HG02885 (cell line): ENCODE data around the gene NOSIP.

Experiments
- ATAC-seq: cut with Tn5 transposase; IDR thresholded peaks from one replicate; pipeline ENCODE4 v1.9.1; 2021; ENCODE audit warnings: mild to moderate bottlenecking; ENCODE audit not compliant: unreplicated experiment, poor library complexity

NOSIP gene

DNA sequence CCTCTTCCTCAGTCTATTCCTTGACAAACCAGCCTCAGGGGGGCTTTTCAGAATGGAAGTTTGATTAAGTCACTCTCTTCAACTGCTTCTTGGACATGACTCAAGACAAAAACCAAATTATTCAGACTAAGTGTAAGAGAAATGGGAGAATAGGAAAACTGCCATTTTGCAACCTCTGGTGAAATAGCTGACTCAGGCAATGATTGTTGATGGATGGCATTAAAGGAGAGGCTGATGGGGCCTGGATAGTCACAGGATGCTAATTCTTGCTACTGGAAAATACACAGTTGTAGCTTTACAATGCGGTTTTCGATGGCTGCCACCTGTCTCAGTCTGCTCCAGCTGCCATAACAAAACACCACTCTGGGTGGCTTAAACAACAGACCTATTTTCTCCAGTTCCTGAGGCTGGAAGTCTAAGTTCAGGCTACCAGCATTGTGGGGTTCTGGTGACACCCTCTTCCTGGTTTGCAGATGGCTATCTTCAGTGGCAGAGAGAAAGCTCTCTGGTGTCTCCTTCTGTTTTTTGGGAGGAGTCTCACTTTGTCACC lies 6.1 kb downstream of the NOSIP start:
- ATAC-seq: no peak

DNA sequence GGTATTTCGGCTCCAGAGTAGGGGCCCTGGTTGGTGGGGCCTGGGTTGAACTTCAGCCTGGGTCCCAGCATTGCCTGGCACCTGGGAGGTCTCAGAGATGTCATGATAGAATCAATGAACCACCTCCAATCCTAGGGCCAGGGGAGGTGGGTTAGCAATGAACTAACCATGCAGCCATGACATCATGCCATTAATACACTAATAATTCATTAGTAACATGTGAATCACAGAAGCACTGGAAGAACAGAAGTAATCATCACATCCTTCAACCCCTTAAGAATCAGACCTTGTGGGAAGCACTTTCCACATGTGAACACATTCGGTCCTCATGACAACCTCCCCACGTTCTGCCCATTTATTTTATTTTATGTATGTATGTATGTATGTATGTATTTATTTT lies 6.9 kb downstream of the NOSIP start:
- no peak for ATAC-seq

DNA sequence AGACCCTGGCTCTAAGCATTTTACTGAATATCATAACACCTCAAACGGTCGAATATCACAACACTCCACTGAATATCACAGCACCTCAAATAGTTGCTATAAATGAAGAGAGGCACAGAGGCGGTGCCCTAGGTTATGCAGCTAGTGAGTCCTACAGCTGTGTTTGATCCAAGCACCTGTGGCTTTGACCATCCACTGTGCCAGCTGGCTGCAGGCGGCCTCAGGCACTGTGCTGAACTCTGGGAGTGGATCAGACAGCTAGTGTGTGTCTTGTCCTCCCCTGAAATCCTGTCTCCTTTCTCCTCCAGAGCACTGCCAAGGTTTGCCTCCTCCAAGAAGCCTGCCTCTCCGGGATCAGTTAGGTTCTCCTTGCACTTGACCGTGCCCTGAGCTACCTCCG lies 7.3 kb downstream of the NOSIP start:
- ATAC-seq: no peak

DNA sequence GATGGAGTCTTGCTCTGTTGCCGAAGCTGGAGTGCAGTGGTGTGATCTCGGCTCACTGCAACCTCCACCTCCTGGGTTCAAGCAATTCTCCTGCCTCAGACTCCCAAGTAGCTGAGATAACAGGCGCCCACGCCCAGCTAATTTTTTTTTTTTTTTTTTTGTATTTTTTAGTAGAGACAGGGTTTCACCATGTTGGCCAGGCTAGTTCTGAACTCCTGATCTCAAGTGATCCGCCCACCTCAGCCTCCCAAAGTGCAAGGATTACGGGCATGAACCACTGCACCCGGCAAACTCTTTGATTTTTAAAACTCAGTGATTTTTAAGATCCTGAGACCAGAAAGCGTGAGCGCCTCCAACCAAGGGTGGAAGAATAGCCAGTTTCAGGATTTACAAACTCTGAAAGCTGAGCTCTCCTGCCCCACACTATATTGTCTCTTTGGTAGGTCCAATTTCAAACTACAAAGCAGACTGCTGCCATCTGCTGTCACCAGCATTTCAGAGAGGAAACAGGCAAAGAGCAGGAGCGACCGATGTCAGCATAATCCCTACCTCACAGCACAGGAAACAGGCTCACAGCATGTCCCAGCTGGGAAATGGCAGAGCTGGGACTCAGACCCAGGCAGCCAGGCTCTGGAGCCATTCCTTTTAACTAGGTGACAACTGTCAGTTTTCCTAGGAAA lies 9.2 kb downstream of the NOSIP start:
- ATAC-seq: no peak

DNA sequence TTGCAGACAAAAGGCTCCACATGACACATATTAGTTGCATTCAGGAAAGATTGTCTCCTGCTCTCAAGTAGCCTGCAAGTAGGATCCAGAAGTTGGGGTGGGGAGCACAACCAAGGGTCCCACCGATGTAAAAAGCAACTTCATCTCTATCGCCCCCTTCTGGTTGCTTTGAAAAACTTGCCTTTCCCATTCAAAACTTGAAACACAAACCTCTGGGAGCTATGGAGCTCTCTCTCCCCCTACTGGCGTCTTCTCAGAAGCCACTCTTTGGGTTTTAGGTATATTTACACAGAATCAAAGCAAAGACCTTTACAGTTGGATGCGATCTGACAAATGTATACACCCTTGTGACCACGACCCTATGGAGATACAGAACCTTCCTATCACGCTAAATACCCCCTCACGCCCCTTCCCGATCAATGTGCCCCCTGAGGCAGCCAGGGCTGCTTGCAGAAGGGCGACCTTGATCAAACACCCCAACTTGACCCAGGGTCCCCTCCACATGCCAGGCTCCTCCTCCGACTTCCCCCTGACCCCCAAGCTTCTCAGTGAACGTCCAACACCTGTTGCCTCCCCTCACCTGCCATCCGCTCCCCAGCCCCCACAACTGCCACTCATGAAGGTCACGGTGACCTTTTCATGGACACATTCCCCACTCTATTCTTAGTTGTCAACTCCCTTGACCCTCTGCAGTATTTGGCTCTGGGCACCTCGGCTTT lies 10.1 kb downstream of the NOSIP start:
- no peak for ATAC-seq

DNA sequence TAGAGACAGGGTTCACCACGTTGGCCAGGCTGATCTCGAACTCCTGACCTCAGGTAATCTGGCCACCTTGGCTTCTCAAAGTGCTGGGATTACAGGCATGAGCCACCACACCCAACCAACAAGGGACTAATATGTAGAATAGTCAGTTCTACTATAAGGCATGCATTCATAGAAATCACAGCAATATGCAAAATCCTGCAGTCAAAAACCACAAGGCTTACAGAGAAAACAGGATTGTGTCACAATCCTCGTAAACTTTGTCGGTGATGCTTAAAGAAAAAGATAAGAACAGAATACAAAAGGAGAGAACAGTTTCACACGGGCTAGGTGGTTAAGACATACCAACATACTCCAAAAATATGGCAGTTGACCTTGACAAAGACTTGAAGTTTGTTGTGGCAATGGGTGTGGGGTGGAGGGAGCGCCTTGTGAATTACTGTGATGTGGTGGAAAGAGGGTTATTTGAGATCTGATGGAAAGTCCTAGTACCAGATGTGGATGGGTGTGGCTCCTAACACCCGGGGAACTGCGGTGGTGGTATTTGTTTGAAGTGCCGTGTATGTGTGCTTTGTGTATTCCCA lies 12.4 kb downstream of the NOSIP start:
- no peak for ATAC-seq

DNA sequence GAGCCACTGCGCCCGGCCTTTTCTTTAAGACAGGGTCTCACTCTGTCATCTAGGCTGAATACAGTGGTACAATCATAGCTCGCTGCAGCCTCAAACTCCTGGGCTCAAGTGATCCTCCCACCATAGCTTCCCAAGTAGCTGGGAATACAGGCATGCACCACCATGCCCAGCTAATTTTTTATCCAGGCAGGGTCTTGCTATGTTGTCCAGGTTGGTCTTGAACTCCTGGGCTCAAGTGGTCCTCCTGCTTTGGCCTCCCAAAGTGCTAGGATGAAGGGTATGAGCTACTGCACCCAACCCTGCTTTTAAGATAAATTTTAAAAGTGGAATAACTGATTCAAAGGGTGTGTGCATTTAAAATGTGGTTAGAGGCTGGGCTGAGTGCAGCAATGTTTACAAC lies 14.1 kb downstream of the NOSIP start:
- no peak for ATAC-seq

DNA sequence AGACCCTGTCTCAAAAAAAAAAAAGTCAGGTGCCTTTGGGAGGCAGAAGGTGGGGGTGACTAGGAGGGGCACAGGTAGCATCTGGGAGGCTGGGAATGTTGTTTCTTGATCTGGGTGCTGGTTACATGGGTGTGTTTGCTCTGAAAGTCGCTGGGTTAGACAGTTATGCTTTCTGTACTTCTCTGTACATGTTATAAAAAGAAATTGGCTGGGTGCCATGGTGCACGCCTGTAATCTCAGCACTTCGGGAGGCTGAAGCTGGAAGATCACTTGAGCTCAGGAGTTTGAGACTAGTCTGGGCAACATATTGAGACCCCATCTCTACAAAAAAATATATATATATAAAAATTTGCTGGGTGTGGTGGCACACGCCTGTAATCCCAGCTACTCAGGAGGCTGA lies 15.1 kb downstream of the NOSIP start:
- no peak for ATAC-seq

DNA sequence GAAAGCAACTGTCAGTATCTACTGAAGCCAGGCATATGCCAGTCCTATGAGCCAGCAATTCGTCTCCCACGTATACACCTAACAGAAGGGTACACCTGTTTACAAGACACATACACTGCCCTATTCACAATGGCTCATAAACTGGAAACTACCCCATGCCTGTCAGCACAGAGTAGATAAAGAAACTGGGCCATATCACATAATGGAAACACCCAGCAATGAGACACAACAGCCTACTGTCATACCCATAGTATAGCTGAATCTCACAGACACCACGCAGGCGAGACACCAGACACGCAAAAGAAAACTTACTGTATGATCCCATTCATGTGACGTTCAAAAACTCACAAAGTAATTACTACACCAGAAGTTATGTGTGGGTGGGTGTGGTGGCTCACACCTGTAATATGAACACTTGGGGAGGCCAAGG lies 15.7 kb downstream of the NOSIP start:
- ATAC-seq: no peak

DNA sequence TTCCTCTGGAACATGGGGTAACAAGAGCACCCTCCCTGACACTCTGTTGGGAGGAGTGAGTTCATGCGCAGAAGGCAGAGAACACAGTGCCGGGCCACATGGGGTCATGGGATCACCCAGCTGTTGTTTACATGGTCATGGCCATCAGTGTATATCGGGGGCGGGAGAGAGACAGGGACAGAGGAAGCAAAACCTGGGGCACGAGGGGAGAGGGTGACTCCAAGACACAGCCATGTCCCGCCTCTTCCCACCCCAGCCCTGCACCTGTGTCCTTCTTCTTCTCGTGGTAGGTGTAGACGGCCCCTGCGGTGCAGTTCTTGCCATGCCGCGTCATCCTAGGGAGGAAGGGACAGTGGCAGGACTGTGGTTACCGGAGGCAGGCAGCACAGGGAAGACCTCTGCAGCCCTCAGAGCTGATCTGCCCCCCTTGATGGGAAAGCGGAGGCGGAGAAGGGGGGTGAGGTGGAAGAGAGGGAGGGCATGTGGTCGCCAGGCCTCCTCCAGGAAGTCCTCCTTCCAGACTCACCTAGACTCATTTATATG lies 19.9 kb downstream of the NOSIP start:
- ATAC-seq: no peak

DNA sequence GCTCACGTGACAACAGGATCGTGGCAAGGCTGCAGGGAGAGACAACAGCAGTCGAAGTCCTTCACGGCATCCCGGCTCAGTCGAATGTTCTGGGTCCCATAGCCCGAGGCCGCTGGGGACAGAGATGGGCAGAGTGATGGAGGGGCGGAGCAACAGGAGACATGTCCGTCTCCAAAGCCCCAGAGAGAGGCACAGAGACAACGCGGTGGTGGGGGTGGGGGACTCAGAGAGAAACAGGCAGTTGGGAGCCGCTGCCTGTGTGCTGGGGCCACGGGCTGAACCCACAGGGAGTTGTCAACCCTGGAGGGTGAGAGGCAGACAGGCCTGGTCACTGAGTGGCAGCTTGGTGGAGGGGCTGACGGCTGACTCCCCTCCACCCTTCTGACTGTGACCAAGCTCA lies 20.4 kb downstream of the NOSIP start:
- no peak for ATAC-seq

DNA sequence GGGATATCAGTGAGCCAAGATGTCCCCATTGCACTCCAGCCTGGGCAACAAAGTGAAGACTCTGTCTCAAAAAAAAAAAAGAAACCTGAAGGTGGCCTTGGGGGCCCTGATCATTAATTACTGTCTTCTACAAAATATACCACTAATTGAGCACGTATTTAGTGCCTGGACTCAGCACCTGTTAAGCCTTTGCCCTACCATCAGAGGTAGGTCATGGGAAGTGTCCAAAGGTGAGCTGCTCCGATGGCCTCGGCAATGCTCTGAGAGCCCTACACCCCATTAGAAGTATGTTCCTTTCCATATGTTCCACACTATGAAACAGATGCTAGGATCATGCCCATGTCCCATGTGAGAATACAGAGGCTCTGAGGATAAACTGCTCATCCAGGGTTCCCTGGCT lies 20.9 kb downstream of the NOSIP start:
- ATAC-seq: no peak

DNA sequence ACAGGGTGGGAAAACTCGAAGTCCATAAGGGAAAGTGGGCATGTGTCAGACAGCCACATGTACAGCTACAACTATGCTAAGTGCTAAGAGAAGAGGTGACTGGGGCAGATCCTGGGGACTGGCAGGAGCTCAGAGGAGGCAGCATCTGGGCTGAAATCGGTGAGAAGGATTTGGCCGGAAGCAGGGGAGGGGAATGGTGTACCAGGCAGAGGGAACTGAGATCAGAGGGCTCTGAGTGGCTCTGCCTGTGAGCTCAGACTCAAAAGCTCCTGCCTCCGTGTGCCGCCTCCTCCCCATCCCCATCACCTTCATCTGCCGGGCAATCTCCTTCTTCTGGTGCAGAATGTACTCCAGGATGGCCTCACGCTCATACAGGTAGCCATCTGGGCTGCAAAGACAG lies 21.8 kb downstream of the NOSIP start:
- no peak for ATAC-seq

DNA sequence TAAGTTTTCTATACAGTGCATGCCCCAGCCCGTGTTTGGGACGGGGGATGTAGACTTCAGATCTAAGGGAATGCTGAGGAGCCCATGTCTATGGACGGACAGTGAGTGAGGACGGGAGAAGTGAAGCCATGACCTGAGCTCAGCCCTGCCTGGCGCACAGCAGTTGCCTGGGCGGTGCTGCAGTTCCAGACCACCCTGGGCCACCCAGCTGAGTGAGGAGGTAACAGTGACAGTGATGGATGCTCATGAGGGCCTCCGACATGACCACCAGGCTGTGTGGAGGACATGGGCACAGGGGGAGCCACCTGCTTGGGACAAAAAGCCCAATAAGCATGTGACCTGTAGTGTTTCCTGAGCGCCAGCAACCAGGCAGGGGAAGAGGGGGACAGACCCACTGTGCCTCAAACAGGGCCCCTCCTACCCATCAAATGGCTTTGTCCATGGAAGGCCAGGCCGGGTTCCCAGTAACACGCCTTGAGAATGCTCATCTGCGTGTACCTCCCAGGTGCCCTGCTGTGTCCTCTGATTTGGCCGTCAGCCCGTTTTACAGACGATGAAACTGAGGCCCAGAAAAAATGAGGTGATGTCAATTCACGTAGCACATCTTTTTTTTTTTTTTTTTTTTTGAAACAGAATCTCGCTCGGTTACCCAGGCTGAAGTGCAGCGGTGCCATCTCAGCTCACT lies 22.6 kb downstream of the NOSIP start:
- no peak for ATAC-seq

DNA sequence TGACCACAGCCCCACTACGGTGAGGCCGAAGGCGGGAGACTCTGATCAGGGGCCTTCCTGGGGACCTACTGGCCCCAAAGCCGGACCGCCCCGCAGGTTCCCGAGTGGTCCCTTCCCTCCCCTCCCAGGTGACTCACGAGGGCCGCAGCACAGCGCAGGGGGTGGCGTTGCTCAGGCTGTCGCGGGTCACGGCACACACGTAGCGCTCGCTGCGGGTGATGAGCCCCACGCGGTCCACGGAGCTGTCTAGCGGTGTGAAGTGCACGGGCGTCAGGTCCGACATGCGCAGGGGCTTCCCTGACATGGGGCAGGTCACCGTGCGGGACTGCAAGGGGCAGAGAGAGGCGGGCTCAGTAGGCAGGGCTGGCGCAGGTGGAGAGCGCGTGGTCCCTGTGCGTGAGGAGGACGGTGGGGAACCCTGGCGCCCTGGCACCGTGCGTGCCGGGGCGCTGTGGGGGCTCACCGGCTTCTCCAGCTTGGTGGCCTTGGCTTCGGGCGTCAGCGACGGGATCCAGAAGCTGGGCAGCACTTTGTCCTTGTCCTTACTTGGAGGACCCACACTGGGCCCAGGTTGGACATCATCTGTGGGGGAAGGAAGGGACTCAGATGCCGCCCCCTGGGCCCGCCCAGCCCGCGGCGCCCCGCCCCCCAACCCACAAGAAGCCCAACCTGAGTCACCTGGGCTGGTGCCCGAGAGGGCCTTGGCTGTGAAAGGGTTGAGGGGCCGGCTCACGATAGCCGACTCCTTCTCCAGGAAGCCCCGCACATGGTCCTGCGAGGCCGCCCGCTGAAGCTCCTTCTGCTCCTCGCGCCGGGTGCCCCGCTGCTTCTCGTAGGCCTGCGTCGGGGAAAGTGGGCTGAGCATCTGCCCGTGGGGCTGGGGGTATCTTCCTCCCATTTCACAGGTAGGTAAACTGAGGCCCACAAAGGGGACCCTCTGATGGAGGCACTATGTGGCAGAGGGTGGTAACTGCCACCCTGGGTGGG lies 23.7 kb downstream of the NOSIP start:
- ATAC-seq: no peak

DNA sequence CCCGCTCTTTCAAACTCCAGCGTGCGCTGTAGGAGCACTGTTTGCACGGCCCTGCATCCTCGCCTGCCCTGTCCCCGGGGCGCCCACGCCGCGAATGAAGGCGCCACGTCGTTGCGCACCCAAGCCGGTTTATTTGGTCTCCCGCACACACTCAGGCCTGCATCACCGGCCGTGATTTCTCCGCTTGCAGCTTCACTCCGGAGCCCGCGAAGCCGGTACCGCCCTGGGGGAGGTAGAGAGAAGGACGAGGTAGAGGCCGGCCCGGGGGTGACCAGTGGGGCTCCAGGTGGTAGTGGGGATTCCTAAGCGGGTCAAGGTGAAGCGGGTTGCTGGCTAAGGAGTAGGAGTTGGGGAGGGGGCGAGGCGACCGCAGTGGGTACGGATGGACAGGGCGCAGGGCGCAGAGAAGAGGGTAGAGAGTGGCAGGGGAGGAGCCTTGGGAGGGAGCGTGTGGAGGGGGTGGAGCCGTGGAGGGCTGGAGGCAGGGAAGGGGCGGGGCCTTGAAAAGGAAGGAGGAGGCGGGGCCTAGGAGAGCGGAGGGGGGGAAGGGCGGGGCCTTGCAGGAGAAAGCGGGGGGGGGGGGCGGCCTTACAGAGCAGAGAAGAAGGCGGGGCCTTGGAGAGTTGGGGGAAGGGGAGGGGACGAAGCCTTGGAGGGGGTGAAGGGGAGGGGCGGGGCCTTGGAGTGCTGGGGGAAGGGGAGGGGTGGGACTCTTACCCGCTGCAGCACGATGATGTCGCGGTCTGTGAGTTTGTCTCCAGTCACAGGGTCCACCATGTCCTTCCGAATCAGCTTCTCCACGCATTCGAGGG lies 24.6 kb downstream of the NOSIP start:
- no peak for ATAC-seq

DNA sequence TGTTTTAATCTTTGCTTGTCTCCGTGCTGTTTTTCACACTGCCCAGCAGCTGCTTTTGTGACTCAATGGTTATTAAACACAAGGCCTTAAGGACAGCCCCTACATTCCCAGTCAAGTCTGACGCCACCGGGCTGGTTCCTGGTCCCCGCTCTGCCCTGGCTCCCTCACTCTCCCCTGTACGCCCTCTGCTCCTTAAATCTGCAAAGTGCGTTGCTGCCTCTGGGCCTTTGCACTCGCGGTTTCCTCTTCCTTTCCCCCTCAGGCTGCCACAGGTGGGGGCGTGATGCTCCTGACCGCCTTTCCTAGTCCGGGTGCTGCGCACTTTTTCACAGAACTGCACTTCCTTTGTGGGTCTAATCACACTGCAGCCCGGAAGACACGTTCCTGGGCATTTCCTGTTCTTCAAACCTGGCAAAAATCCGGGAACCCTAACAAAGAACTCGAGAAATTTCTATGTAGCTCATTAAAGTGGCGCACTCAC lies 25.6 kb downstream of the NOSIP start:
- no peak for ATAC-seq

DNA sequence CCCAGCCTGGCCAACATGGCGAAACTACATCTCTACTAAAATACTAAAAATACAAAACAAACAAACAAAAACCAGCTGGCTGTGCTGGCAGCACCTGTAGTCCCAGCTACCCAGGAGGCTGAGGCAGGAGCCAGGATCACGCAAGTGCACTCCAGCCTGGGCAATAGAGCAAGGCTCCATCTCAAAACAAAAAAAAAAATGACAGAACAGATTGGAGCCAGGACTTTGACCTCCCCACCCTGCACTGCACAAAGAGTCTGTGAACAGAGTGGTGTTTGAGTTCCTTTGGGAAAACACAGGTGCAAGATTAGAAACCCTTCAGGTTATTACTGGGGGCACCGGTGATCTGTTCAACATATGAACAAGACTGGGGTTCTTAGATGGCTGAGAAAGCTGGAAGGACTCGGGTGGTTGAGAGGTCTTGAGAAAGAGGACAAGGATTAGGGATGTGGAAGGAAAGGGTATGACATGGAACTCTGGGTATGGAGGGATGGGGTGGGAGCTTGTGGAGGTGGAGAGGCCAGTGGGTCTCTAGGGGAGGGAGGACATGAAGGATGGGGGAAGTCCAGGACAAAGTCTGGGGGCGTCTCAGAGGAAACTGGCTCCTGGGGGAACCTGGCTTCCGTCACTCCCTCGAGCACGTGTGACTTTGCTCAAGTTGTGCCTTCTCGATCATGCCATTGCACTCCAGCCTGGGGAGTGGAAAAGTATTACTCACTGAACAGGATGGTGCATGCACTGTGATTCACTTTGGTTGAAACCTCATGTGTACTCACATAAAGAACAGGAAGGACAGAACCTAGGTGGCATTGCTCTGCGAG lies 26.7 kb downstream of the NOSIP start:
- no peak for ATAC-seq
